Stimulated activated naive B cell treated with anti-CD40 and anti-IgM and Interleukin-4, amounts not matched to agents 10 μg/mL and 1 μg/mL and 100 μg/mL, for 72 hours (primary cell): Measurements from ENCODE around the gene AGMO.

Experiments used
- ATAC-seq, 2 donors: fragments of 150-1000 bp; cut with Tn5 transposase; replicated peaks; 2 replicates each; pipeline ENCODE4 v1.10.0; 2021; ENCODE audit warnings: moderate library complexity in 1 of 2
- DNase-seq: peaks from one replicate; pipeline ENCODE4 v3.0.0; 2021
- H3K27ac Mint-ChIP-seq: one replicate; pipeline ENCODE4 v1.8.0; 2022; ENCODE audit warnings: mild to moderate bottlenecking, mixed read lengths
- H3K27me3 Mint-ChIP-seq, 2 donors: one replicate each; pipeline ENCODE4 v1.8.0; 2022; ENCODE audit warnings: mixed read lengths in 2 of 2
- H3K36me3 Mint-ChIP-seq, 2 donors: one replicate each; pipeline ENCODE4 v1.8.0; 2022; ENCODE audit warnings: mixed read lengths in 2 of 2, mild to moderate bottlenecking in 1 of 2
- H3K4me1 Mint-ChIP-seq, 2 donors: one replicate each; pipeline ENCODE4 v1.8.0; 2022; ENCODE audit warnings: mixed read lengths in 2 of 2, mild to moderate bottlenecking in 1 of 2
- H3K4me3 Mint-ChIP-seq, 2 donors: one replicate each; pipeline ENCODE4 v1.8.0; 2022; ENCODE audit warnings: mild to moderate bottlenecking in 2 of 2, mixed read lengths in 2 of 2, moderate library complexity in 1 of 2
- H3K9me3 Mint-ChIP-seq, 2 donors: one replicate each; pipeline ENCODE4 v1.8.0; 2022; ENCODE audit warnings: mixed read lengths in 2 of 2, mild to moderate bottlenecking in 1 of 2

AGMO gene

DNA sequence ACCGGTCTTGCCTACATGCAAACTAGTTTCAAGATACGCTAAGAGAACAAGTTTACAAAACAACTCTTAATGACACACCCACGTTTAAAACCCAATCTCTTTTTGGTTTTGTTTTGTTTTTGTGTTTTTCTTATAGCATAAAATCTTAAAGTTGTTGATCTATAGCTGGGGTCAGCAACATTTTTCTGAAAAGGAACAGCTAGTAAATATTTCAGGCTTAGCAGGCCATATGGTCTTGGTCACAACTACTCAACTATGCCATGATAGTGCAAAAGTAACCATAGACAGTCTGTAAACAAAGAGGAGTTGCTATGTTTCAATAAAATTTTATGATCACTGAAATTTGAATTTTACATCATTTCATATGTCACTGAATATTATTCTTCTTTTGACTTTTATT is 327.4 kb downstream of the AGMO start:
- H3K36me3 Mint-ChIP-seq: no peaks in the 10 kb centered on the region
- no peaks in the 10 kb centered on the region for H3K4me1 Mint-ChIP-seq
- H3K4me3 Mint-ChIP-seq: no peak overlapping the region
- ATAC-seq (no peak), DNase-seq (no peak)
- no peak overlapping the region for H3K27ac Mint-ChIP-seq
- H3K27me3 Mint-ChIP-seq: no peaks in the 10 kb centered on the region
- H3K9me3 Mint-ChIP-seq: peaks cover 6 to 13% of the 10 kb centered on the region in 2 donors

GRCh38 chr7:15228831-15229230 is 333.0 kb downstream of the AGMO start:
- Mint-ChIP-seq H3K9me3 (peaks cover 13 to 16% of the 10 kb centered on the region in 2 donors), H3K27ac (no peak overlapping the region), H3K36me3 (no peaks in the 10 kb centered on the region), H3K4me1 (no peaks in the 10 kb centered on the region), H3K27me3 (no peaks in the 10 kb centered on the region), H3K4me3 (no peak overlapping the region)
- ATAC-seq (no peak), DNase-seq (no peak)

DNA sequence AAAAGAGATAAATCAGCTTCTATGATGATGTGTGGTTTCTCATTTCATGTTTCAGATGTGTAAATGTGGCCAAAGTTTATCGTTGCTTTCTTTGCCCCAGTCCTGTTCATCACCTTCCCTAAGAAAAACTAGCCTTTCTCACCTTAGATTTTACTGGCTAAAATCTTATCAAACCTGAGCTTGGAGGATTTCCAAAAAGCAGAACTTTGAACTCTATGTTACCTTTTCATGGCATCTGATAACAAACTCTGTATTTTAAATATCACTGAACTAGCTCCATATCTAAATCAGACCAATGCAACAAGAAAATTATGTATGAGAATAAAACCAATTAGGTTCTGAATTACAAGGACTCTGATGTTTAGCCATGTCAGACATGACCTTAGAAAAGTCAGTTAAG is 335.8 kb downstream of the AGMO start:
- DNase-seq (no peak), ATAC-seq (no peak)
- Mint-ChIP-seq H3K27me3 (no peaks in the 10 kb centered on the region), H3K4me1 (no peaks in the 10 kb centered on the region), H3K27ac (no peak overlapping the region), H3K4me3 (no peak overlapping the region), H3K9me3 (peaks cover 3 to 7% of the 10 kb centered on the region in 2 donors), H3K36me3 (no peaks in the 10 kb centered on the region)

GRCh38 chr7:15219758-15220157 is 342.1 kb downstream of the AGMO start:
- DNase-seq (no peak), ATAC-seq (no peak)
- peaks cover 1 to 3% of the 10 kb centered on the region in 2 donors for H3K9me3 Mint-ChIP-seq
- no peak overlapping the region for H3K4me3 Mint-ChIP-seq
- no peak overlapping the region for H3K27ac Mint-ChIP-seq
- no peaks in the 10 kb centered on the region for H3K27me3 Mint-ChIP-seq
- no peaks in the 10 kb centered on the region for H3K36me3 Mint-ChIP-seq
- no peaks in the 10 kb centered on the region for H3K4me1 Mint-ChIP-seq

DNA sequence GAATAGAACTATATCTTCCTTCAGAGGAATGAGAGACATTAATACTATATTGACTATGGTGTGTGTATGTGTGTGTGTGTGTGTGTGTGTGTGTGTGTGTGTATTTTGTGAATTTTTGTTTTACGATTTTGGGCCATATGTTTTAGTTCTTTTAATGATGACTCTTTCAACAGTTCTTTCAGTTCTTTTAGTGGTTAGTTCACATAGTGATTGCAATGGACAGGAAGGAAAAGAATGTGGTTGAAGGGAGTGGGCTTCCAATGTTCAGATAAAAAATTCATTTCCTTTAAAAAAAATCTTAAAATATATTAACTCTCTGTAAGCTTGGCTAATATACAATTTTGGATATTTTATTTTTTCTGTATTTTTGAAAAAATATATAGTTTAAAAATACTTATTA is 343.6 kb downstream of the AGMO start:
- no peak for DNase-seq
- H3K27ac Mint-ChIP-seq: no peak overlapping the region
- H3K27me3 Mint-ChIP-seq: no peaks in the 10 kb centered on the region
- ATAC-seq: no peak
- H3K9me3 Mint-ChIP-seq: peaks cover 0 to 1% of the 10 kb centered on the region in 2 donors
- H3K4me3 Mint-ChIP-seq: no peak overlapping the region
- H3K36me3 Mint-ChIP-seq: no peaks in the 10 kb centered on the region
- H3K4me1 Mint-ChIP-seq: no peaks in the 10 kb centered on the region

DNA sequence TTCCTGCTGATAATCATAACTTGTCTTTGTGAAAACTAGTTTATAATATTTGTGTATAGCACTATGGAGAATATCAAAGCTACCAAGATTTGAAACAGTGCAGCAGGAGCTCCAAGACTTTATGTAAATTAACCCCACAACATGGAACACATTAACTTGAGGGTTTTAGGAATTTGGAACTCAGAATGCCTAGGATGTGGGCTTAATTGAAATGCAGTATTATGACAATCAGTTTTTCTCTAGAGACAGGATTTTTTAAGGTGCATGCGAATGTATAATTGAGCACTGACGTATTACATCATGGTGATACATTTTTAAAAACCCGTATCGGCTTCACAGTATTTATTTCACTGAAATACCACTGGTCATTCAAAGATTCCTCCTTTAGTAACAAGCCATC is 346.2 kb downstream of the AGMO start:
- H3K4me3 Mint-ChIP-seq: no peak overlapping the region
- DNase-seq (no peak), ATAC-seq (no peak)
- H3K9me3 Mint-ChIP-seq: peaks cover 0 to 1% of the 10 kb centered on the region in 2 donors
- no peaks in the 10 kb centered on the region for H3K4me1 Mint-ChIP-seq
- no peaks in the 10 kb centered on the region for H3K27me3 Mint-ChIP-seq
- no peaks in the 10 kb centered on the region for H3K36me3 Mint-ChIP-seq
- H3K27ac Mint-ChIP-seq: no peak overlapping the region

DNA sequence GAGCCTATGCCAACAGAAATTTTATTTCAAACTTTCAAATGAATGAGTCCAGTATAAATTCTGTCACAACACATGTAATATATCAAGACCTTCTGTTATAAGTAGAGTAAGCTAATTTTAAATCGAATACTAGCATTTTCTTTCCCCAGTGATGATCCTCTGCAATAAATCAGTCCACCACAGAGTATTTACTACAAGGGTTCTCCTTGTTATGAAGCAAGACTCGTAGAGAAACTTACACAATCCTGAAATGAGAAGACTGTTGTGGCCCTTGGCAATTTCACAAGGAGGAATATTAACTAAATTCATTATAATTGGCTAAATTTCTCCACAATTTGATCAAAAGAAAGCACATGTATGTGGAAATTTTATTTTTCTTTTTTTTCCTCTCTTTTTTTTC is 346.8 kb downstream of the AGMO start:
- ATAC-seq (no peak), DNase-seq (no peak)
- no peaks in the 10 kb centered on the region for H3K4me1 Mint-ChIP-seq
- peaks cover 0 to 1% of the 10 kb centered on the region in 2 donors for H3K9me3 Mint-ChIP-seq
- no peaks in the 10 kb centered on the region for H3K36me3 Mint-ChIP-seq
- H3K27me3 Mint-ChIP-seq: no peaks in the 10 kb centered on the region
- H3K4me3 Mint-ChIP-seq: no peak overlapping the region
- no peak overlapping the region for H3K27ac Mint-ChIP-seq

GRCh38 chr7:15213093-15213492 is 348.7 kb downstream of the AGMO start:
- Mint-ChIP-seq H3K36me3 (no peaks in the 10 kb centered on the region), H3K4me1 (no peaks in the 10 kb centered on the region), H3K9me3 (no peaks in the 10 kb centered on the region), H3K27me3 (no peaks in the 10 kb centered on the region), H3K27ac (no peak overlapping the region), H3K4me3 (no peak overlapping the region)
- no peak for DNase-seq
- no peak for ATAC-seq

DNA sequence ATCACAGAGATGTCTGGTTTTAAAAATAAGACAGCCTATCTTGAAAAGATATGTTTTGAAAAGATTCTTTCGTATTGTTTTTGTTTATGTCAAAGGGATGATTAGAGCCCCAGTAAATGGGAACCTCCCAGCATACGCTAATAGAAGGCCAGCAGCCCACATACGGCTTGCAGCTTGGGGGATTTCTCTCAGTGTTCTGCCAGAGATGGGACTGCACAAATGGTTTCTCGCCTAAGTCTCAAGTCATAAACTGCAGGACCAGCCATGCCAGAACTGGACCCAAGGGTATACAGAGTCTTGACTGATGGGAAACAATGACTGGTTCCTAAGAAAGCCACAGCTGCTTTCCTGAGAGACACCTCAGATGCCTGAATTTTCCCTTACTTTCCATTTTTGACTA is 352.4 kb downstream of the AGMO start:
- no peak overlapping the region for H3K27ac Mint-ChIP-seq
- H3K36me3 Mint-ChIP-seq: no peaks in the 10 kb centered on the region
- H3K9me3 Mint-ChIP-seq: no peaks in the 10 kb centered on the region
- no peak for DNase-seq
- no peaks in the 10 kb centered on the region for H3K27me3 Mint-ChIP-seq
- ATAC-seq: no peak
- H3K4me3 Mint-ChIP-seq: no peak overlapping the region
- H3K4me1 Mint-ChIP-seq: no peaks in the 10 kb centered on the region

DNA sequence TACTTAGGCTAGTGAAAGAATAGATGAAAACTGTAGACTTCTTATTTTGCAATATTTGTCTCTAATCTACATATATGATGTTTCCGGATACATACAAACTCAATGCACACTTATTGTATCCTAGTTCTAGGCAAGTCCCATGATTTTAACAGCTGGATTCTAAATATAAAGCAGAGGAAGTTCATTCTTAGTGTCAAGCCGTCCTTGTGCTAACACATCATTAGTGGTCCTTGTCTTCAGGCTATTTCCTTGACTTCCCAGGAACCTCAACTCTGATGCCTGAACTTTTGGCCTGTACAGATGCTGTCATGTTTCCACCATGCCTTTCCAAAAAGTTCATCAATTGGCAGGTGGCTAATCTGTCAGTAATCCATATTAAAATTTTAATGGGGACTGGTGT is 357.4 kb downstream of the AGMO start:
- Mint-ChIP-seq H3K36me3 (no peaks in the 10 kb centered on the region), H3K27me3 (no peaks in the 10 kb centered on the region), H3K9me3 (no peaks in the 10 kb centered on the region), H3K4me3 (no peak overlapping the region), H3K27ac (no peak overlapping the region), H3K4me1 (no peaks in the 10 kb centered on the region)
- ATAC-seq (no peak), DNase-seq (no peak)

DNA sequence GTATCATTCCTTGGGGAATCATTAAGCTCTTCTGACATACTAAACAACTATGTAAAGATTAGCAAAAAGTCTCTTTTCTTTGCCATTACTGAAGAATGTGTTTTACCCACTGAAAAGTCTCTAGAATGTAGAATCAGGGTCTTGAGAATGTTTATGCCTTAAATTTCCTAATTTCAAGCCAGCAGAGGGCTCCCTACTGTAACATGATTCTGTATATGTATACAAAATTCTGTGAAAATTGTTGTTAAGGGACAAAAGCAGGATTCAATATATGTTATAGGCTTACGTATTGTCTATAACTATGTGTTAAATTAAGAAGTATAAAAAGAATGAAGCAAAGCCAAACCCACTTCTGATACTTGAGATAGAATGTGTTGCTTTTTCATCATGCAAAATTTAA is 362.3 kb downstream of the AGMO start:
- Mint-ChIP-seq H3K27me3 (no peaks in the 10 kb centered on the region), H3K27ac (no peak overlapping the region), H3K9me3 (no peaks in the 10 kb centered on the region), H3K4me1 (no peaks in the 10 kb centered on the region), H3K36me3 (no peaks in the 10 kb centered on the region), H3K4me3 (no peak overlapping the region)
- ATAC-seq: no peak
- no peak for DNase-seq

- Mint-ChIP-seq H3K27ac (no peak overlapping the region), H3K9me3 (peaks cover 0 to 2% of the 10 kb centered on the region in 2 donors), H3K27me3 (no peaks in the 10 kb centered on the region), H3K36me3 (no peaks in the 10 kb centered on the region), H3K4me3 (no peak overlapping the region), H3K4me1 (no peaks in the 10 kb centered on the region)
- DNase-seq: no peak
- ATAC-seq: no peak
Measured at GRCh38 chr7:15197042-15197977, 364.5 kb downstream of the AGMO start.

DNA sequence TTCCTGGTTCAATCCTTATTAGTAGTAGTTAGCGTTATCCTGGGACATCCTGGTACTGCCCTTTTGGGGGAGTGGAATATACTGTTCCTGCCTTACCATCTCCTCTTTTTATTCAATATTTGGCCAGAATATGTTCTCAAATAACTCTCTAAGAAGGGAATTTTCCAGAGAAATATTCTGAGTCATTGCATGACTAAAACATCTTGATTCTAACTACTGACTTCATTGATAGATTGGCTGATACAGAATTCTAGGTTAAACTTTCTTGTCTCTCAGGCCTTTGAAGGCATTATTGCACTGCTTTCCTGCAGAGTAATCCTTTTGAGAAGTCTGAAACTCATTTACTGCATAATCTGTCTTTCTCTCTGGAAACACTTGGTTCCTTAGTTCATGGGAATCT is 383.8 kb downstream of the AGMO start:
- H3K27me3 Mint-ChIP-seq: no peaks in the 10 kb centered on the region
- ATAC-seq (no peak), DNase-seq (no peak)
- H3K4me3 Mint-ChIP-seq: no peak overlapping the region
- H3K36me3 Mint-ChIP-seq: no peaks in the 10 kb centered on the region
- no peaks in the 10 kb centered on the region for H3K4me1 Mint-ChIP-seq
- H3K9me3 Mint-ChIP-seq: peaks cover 0 to 3% of the 10 kb centered on the region in 2 donors
- no peak overlapping the region for H3K27ac Mint-ChIP-seq

DNA sequence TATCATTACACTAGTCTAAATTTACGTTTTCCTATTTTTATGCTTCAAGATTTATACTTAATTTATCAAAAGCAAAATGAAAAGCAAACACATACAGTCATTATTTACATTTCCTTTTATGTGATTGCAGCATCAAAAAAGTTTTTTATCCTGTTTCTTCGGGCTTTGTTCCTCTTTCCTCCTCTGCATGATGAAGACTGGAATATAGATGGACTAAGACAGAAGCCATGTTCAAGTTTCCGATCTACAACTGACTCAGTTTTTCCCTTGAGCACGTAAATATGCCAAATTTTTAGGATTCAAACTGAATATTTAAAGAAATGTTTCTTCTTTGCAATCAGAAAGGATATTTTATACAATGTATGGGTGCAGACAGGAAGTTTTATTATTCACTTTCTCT is 385.7 kb downstream of the AGMO start:
- Mint-ChIP-seq H3K4me1 (no peaks in the 10 kb centered on the region), H3K9me3 (peaks cover 3% of the 10 kb centered on the region in 2 donors), H3K27ac (no peak overlapping the region), H3K4me3 (no peak overlapping the region), H3K27me3 (no peaks in the 10 kb centered on the region), H3K36me3 (no peaks in the 10 kb centered on the region)
- no peak for ATAC-seq
- DNase-seq: no peak

- no peak overlapping the region for H3K4me3 Mint-ChIP-seq
- H3K36me3 Mint-ChIP-seq: no peaks in the 10 kb centered on the region
- H3K27ac Mint-ChIP-seq: no peak overlapping the region
- no peaks in the 10 kb centered on the region for H3K27me3 Mint-ChIP-seq
- H3K4me1 Mint-ChIP-seq: no peaks in the 10 kb centered on the region
- peaks cover 0 to 3% of the 10 kb centered on the region in 2 donors for H3K9me3 Mint-ChIP-seq
- ATAC-seq (no peak), DNase-seq (no peak)
Measured at GRCh38 chr7:15175152-15175551, 386.7 kb downstream of the AGMO start.
